ENCODE results near the gene KCNQ4.

The KCNQ4 gene

GRCh38 chr1:40872276-40872675 is 88.7 kb downstream of the KCNQ4 start:
- DNase-seq: no peak

DNA sequence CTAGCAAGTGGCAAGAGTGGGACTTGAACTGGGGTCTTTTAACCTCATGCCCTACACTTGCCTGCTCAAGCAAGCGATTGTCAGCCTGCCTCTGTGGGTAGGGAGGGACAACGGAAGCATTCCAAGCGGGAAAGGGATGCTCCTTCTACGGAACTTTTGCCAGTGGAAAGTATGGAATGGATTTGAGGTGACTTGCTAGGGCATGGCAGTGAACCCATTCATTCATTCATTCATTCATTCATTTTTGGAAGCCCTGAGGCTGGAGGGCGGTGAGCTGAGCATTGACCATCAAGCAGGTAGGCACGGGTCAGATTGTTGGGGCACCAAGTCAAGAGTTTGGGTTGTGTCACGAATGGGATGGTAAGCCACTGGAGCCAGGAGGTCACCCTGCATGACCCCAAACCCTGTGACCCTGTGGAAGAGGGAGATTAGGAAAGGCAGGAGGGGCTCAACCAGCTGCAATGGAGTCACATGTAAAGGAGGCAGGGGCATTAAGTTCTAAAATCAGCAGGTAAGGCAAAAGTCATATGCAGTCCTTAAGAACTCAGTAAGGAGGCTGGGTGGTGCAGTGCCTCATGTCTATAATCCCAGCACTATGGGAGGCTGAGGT is 90.4 kb downstream of the KCNQ4 start:
- no peak for DNase-seq

DNA sequence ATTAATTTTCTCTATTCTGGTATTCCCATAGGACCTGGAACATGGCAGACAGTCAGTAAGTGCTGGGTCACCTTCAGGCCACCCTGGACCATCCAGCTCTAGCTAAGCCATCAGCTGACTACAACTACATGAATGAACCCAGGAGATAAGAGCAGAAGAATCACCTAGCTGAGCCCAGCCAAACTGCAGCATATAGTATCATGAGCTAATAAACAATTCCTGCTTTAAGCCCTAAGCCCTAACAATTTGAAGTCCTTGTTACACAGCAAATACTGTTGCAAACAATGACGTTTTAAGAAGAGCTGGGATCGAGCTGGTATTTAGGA is 92.8 kb downstream of the KCNQ4 start:
- no peak for DNase-seq

- DNase-seq: no peak
Measured at GRCh38 chr1:40876891-40877290, 93.3 kb downstream of the KCNQ4 start.

GRCh38 chr1:40877698-40878097 is 94.1 kb downstream of the KCNQ4 start:
- peak; percentile 92 for DNase-seq

DNA sequence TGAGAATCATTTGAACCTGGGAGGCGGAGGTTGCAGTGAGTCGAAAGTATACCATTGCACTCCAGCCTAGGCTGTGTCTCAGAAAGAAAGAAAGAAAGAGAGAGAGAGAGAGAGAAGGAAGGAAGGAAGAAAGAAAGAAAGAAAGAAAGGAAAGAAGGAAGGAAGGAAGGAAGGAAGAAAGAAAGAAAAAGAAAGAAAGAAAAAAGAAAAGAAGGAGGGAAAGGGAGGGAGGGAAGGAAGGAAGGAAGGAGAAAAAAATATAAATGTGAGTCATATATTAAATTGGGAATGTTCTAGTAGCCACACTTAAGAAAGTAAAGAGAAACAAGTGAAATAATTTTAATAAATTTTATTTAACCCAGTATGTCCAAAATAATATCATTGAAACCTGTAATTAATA is 95.3 kb downstream of the KCNQ4 start:
- DNase-seq: no peak

DNA sequence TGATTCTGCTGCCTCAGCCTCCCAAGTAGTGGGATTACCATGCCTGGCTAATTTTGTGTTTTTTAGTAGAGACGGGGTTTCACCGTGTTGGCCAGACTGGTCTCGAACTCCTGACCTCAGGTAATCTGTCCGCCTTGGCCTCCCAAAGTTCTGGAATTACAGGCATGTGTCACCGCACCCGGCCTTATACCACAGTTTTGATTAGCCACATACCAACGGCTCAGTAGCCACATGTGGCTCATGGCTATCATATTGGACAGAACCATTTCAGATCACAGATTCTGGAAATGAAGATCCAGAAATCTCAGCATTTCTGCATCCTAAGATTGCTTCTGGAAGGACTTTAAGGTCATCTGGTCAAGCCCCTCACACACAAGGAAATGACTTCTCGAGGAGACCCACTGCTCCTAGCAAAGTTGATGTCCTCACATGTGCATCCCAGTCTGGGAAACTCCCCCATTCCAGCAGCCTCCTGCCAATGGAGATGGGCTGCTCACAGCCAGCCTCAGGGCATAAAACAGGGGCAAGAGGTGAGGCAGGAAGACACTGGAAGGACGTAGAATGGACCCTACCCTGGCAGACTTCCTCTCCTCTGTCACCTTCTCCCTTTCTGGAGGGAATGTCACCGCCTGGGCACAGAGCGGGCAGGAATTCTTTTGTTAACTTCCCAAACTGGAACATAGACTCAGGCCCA is 96.0 kb downstream of the KCNQ4 start:
- DNase-seq: no peak

- no peak for DNase-seq
Measured at GRCh38 chr1:40880813-40881549, 97.4 kb downstream of the KCNQ4 start.

- no peak for DNase-seq
Measured at GRCh38 chr1:40884055-40884795, 100.6 kb downstream of the KCNQ4 start.

DNA sequence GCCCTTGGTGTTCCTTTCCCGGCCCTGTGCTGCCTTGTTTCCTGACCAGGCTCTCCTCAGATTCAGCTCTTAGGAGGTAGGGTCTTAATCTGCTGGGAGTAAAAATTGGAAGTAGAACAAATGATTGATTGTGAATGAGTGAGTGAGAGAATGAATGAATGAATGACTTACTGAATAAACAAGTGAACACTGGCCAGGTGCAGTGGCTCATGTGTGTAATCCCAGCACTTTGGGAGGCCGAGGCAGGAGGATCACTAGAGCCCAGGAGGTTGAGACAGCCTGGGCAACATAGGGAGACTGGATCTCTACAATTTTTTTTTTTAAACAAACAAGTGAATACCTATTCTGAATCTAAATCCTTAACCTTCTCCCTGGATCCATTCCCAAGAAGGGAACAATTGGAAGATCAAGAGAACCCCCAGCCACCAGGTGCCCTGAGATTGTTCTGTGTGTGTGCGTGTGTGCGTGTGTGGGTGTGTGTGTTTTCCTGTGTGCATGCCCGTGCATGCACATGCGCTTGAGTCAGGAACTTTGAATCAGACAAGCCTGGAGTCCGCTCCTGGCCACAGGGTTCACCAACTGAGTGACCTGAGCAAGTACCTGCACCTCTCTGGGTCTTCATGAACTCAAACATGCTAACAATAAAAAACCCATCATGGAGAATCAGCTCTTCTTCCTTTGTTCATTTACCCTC is 102.9 kb downstream of the KCNQ4 start:
- no peak for DNase-seq

DNA sequence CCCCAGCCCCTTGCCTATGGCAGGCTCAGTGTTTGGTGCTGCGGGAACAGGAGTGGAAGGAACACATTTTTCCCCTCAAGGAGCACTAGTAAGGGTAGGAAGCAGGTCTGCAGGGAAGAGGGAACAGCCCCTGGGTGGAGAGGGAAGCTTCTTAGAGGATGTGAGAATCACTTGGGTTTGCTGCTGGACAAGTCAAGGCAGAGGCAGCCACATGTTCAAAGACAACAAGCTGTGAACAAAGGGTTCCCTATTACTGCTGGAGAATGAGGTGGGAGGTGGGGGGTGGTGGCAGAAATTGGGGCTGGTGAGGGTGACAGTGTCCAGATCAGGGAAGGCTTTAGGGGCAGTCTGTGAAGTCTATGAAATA is 103.4 kb downstream of the KCNQ4 start:
- DNase-seq: no peak

DNA sequence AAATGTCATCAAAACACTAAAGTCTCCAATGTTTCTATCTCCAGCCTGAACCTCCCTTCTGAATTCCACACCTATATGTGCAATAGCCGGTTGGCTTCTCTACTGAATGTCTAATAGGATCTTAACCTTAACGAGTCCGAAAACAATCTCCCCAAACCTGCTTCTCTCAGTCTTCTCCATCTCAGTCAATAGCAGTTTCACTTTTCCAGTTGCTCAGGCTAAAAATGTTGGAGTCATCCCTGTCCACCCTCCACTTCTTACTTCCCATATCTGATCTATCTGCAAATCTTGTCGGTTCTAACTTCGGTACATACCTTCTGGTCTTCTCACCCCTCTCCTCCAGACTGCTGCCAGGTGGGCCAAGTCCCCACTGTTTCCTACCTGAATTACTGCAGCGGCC is 104.1 kb downstream of the KCNQ4 start:
- DNase-seq: no peak
